ENCODE measurements around the gene C7.

The C7 gene

GRCh38 chr5:40906351-40906751 is 2.9 kb upstream of the C7 start:
- Histone ChIP-seq H3K18ac (ENCODE audit: low read length) (no peak overlapping the region), H3K4me1 (ENCODE audit: control insufficient read depth in 1 of 2, insufficient read depth in 2 of 2, low read length in 2 of 2) (no peaks in the 10 kb centered on the region), H3K9me3 (ENCODE audit: insufficient read depth, low read depth, low read length) (no peaks in the 10 kb centered on the region), H3K27ac (ENCODE audit: low read depth, low read length) (no peak overlapping the region), H2BK120ac (ENCODE audit: insufficient read depth, low read length, poor library complexity) (no peak overlapping the region), H3K36me3 (ENCODE audit: control insufficient read depth in 1 of 2, insufficient read depth in 2 of 2, low read length in 2 of 2) (no peaks in the 10 kb centered on the region), H3K4ac (ENCODE audit: low read depth, low read length) (no peak overlapping the region), H2BK5ac (ENCODE audit: low read depth, low read length, poor library complexity) (no peak overlapping the region), H3K4me3 (ENCODE audit: low read depth, low read length) (no peak overlapping the region), H3K23ac (ENCODE audit: low read length) (no peak overlapping the region), H3K79me2 (ENCODE audit: control insufficient read depth, insufficient read depth, low read length, poor library complexity) (no peaks in the 10 kb centered on the region), H3K4me2 (ENCODE audit: low read length) (no peak overlapping the region), H4K91ac (ENCODE audit: low read depth, low read length) (no peak overlapping the region), H4K12ac (ENCODE audit: low read depth, low read length) (no peak overlapping the region), H2AK5ac (ENCODE audit: low read length) (no peak overlapping the region), H3K27me3 (ENCODE audit: insufficient read depth, low read length) (no peaks in the 10 kb centered on the region), H4K8ac (ENCODE audit: low read depth, low read length) (no peak overlapping the region), H3K79me1 (ENCODE audit: low read length) (no peaks in the 10 kb centered on the region), H2BK12ac (ENCODE audit: low read length) (no peak overlapping the region), H3K9ac (ENCODE audit: low read length) (no peak overlapping the region), H2AFZ (ENCODE audit: insufficient read depth, low read length, poor library complexity) (no peak overlapping the region), H3K14ac (ENCODE audit: low read length) (no peak overlapping the region)
- no peak for DNase-seq
- no CpG with 5 or more reads among the region's 1 CpG for WGBS (ENCODE audit: extremely low coverage, insufficient coverage, insufficient read length)

GRCh38 chr5:40909723-40910122 is 426 bp downstream of the C7 start:
- Histone ChIP-seq H3K23ac (ENCODE audit: low read length) (no peak overlapping the region), H3K27me3 (ENCODE audit: insufficient read depth, low read length) (no peaks in the 10 kb centered on the region), H3K36me3 (ENCODE audit: control insufficient read depth in 1 of 2, insufficient read depth in 2 of 2, low read length in 2 of 2) (no peaks in the 10 kb centered on the region), H3K9ac (ENCODE audit: low read length) (no peak overlapping the region), H3K4ac (ENCODE audit: low read depth, low read length) (no peak overlapping the region), H3K27ac (ENCODE audit: low read depth, low read length) (no peak overlapping the region), H2BK12ac (ENCODE audit: low read length) (no peak overlapping the region), H3K4me3 (ENCODE audit: low read depth, low read length) (no peak overlapping the region), H3K4me1 (ENCODE audit: control insufficient read depth in 1 of 2, insufficient read depth in 2 of 2, low read length in 2 of 2) (no peaks in the 10 kb centered on the region), H2AFZ (ENCODE audit: insufficient read depth, low read length, poor library complexity) (no peak overlapping the region), H3K79me2 (ENCODE audit: control insufficient read depth, insufficient read depth, low read length, poor library complexity) (no peaks in the 10 kb centered on the region), H4K12ac (ENCODE audit: low read depth, low read length) (no peak overlapping the region), H3K14ac (ENCODE audit: low read length) (no peak overlapping the region), H3K18ac (ENCODE audit: low read length) (no peak overlapping the region), H3K9me3 (ENCODE audit: insufficient read depth, low read depth, low read length) (no peaks in the 10 kb centered on the region), H3K4me2 (ENCODE audit: low read length) (no peak overlapping the region), H4K8ac (ENCODE audit: low read depth, low read length) (no peak overlapping the region), H4K91ac (ENCODE audit: low read depth, low read length) (no peak overlapping the region), H2AK5ac (ENCODE audit: low read length) (no peak overlapping the region), H2BK120ac (ENCODE audit: insufficient read depth, low read length, poor library complexity) (no peak overlapping the region), H2BK5ac (ENCODE audit: low read depth, low read length, poor library complexity) (no peak overlapping the region), H3K79me1 (ENCODE audit: low read length) (no peaks in the 10 kb centered on the region)
- WGBS (ENCODE audit: extremely low coverage, insufficient coverage, insufficient read length), result no CpG with 5 or more reads among the region's 2 CpGs
- DNase-seq, result no peak

GRCh38 chr5:40911266-40911665 is 2.0 kb downstream of the C7 start:
- no peak overlapping the region for H2BK5ac ChIP-seq (ENCODE audit: low read depth, low read length, poor library complexity)
- no peak for DNase-seq
- H4K91ac ChIP-seq (ENCODE audit: low read depth, low read length), result no peak overlapping the region
- no peak overlapping the region for H3K4ac ChIP-seq (ENCODE audit: low read depth, low read length)
- peak overlapping the region; percentile 75 for H3K23ac ChIP-seq (ENCODE audit: low read length)
- H3K79me2 ChIP-seq (ENCODE audit: control insufficient read depth, insufficient read depth, low read length, poor library complexity), result no peaks in the 10 kb centered on the region
- H3K9me3 ChIP-seq (ENCODE audit: insufficient read depth, low read depth, low read length), result no peaks in the 10 kb centered on the region
- peak overlapping the region; percentile 33 for H3K9ac ChIP-seq (ENCODE audit: low read length)
- H4K12ac ChIP-seq (ENCODE audit: low read depth, low read length), result no peak overlapping the region
- H3K27ac ChIP-seq (ENCODE audit: low read depth, low read length), result no peak overlapping the region
- no peak overlapping the region for H2AFZ ChIP-seq (ENCODE audit: insufficient read depth, low read length, poor library complexity)
- no peak overlapping the region for H2BK12ac ChIP-seq (ENCODE audit: low read length)
- WGBS (ENCODE audit: extremely low coverage, insufficient coverage, insufficient read length), result no CpG with 5 or more reads among the region's 4 CpGs
- no peak overlapping the region for H2BK120ac ChIP-seq (ENCODE audit: insufficient read depth, low read length, poor library complexity)
- no peak overlapping the region for H4K8ac ChIP-seq (ENCODE audit: low read depth, low read length)
- H3K4me2 ChIP-seq (ENCODE audit: low read length), result no peak overlapping the region
- H3K27me3 ChIP-seq (ENCODE audit: insufficient read depth, low read length), result no peaks in the 10 kb centered on the region
- no peak overlapping the region for H3K14ac ChIP-seq (ENCODE audit: low read length)
- H3K36me3 ChIP-seq (ENCODE audit: control insufficient read depth in 1 of 2, insufficient read depth in 2 of 2, low read length in 2 of 2), result no peaks in the 10 kb centered on the region
- H3K18ac ChIP-seq (ENCODE audit: low read length), result no peak overlapping the region
- no peaks in the 10 kb centered on the region for H3K79me1 ChIP-seq (ENCODE audit: low read length)
- no peaks in the 10 kb centered on the region for H3K4me1 ChIP-seq (ENCODE audit: control insufficient read depth in 1 of 2, insufficient read depth in 2 of 2, low read length in 2 of 2)
- H3K4me3 ChIP-seq (ENCODE audit: low read depth, low read length), result no peak overlapping the region
- no peak overlapping the region for H2AK5ac ChIP-seq (ENCODE audit: low read length)

DNA sequence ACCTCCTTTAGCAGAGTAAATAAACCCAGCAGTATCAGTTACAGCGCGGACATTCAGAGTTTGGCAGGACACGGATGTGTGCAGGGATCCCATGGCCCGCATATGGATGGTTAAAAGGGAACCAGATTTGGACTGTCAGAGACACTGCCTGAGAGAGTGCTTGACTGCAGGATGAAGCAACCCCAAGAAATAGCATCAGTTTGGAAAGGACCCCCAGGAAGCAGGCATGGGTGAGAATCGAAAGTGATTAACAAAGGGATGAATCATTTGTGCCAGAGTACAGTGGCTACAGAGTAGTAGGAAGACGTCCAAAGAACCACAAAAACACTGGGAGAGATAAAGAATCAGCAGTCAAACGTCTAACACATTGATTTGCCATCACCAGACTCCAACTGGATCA is 5.5 kb downstream of the C7 start:
- Histone ChIP-seq H3K9ac (ENCODE audit: low read length) (no peak overlapping the region), H3K79me2 (ENCODE audit: control insufficient read depth, insufficient read depth, low read length, poor library complexity) (no peaks in the 10 kb centered on the region), H3K23ac (ENCODE audit: low read length) (no peak overlapping the region), H3K4ac (ENCODE audit: low read depth, low read length) (no peak overlapping the region), H2BK12ac (ENCODE audit: low read length) (no peak overlapping the region), H3K27me3 (ENCODE audit: insufficient read depth, low read length) (no peaks in the 10 kb centered on the region), H4K8ac (ENCODE audit: low read depth, low read length) (no peak overlapping the region), H3K4me2 (ENCODE audit: low read length) (no peak overlapping the region), H2BK120ac (ENCODE audit: insufficient read depth, low read length, poor library complexity) (no peak overlapping the region), H4K91ac (ENCODE audit: low read depth, low read length) (no peak overlapping the region), H2AFZ (ENCODE audit: insufficient read depth, low read length, poor library complexity) (no peak overlapping the region), H3K4me1 (ENCODE audit: control insufficient read depth in 1 of 2, insufficient read depth in 2 of 2, low read length in 2 of 2) (no peaks in the 10 kb centered on the region), H2BK5ac (ENCODE audit: low read depth, low read length, poor library complexity) (no peak overlapping the region), H4K12ac (ENCODE audit: low read depth, low read length) (no peak overlapping the region), H3K4me3 (ENCODE audit: low read depth, low read length) (no peak overlapping the region), H3K27ac (ENCODE audit: low read depth, low read length) (no peak overlapping the region), H2AK5ac (ENCODE audit: low read length) (no peak overlapping the region), H3K79me1 (ENCODE audit: low read length) (no peaks in the 10 kb centered on the region), H3K9me3 (ENCODE audit: insufficient read depth, low read depth, low read length) (no peaks in the 10 kb centered on the region), H3K18ac (ENCODE audit: low read length) (no peak overlapping the region), H3K14ac (ENCODE audit: low read length) (no peak overlapping the region), H3K36me3 (ENCODE audit: control insufficient read depth in 1 of 2, insufficient read depth in 2 of 2, low read length in 2 of 2) (no peaks in the 10 kb centered on the region)
- DNase-seq, result no peak
- WGBS (ENCODE audit: extremely low coverage, insufficient coverage, insufficient read length), result no CpG with 5 or more reads among the region's 7 CpGs

Measured in trophoblast cell (in vitro differentiated cells and primary cell).